H1 (cell line): ENCODE measurements around the gene OR5H15. TPM values are rescaled to one million over a fixed set of nuclear protein-coding genes. Genes with fewer than 3 reads are reported as not detected.

Source experiments
- CTCF ChIA-PET: fragments of 300-600 bp; sonication (Branson Sonifier 250); formaldehyde crosslinking; loops from one replicate; lab custom pipeline; 2021; ENCODE audit not compliant: partially characterized antibody; lab: Charles Lee
- POLR2A ChIA-PET: fragments of 300-600 bp; sonication (Branson Sonifier 250); formaldehyde crosslinking; loops from one replicate; lab custom pipeline; 2021; ENCODE audit warnings: inconsistent platforms; ENCODE audit not compliant: partially characterized antibody; lab: Charles Lee
- DNase-seq, 2 experiments: peaks; one replicate each; pipeline versions ENCODE4 v3.0.0 to v3.0.0-alpha.2; 2010 to 2022; ENCODE audit warnings: low spot score in 2 of 2, low read depth in 1 of 2, mixed read lengths in 1 of 2
- FAIRE-seq: peaks from 2 replicates; lab custom pipeline; 2011; peaks lifted over from hg19 to GRCh38; lab: Jason Lieb, UNC
- H2AFZ ChIP-seq: 2 replicates; pipeline ENCODE4 v1.8.1; 2012; ENCODE audit warnings: low read length, inconsistent platforms
- H2AK5ac ChIP-seq: 2 replicates; pipeline ENCODE4 v1.6.1; 2013; ENCODE audit warnings: low read depth, low read length
- H2BK120ac ChIP-seq: replicated peaks from 2 replicates; pipeline ENCODE3; 2013; ENCODE audit warnings: low read depth, low read length, inconsistent platforms
- H2BK12ac ChIP-seq: 2 replicates; pipeline ENCODE4 v1.6.1; 2013; ENCODE audit warnings: low read depth, low read length
- H2BK15ac ChIP-seq: 2 replicates; pipeline ENCODE4 v1.6.1; 2013; ENCODE audit warnings: low read length
- H2BK20ac ChIP-seq: 2 replicates; pipeline ENCODE4 v1.6.1; 2013; ENCODE audit warnings: low read length
- H2BK5ac ChIP-seq: 2 replicates; pipeline ENCODE4 v1.6.1; 2013; ENCODE audit warnings: low read depth, low read length
- H3K14ac ChIP-seq: 2 replicates; pipeline ENCODE4 v1.6.1; 2013; ENCODE audit warnings: inconsistent platforms; ENCODE audit not compliant: insufficient read length
- H3K18ac ChIP-seq: 2 replicates; pipeline ENCODE4 v1.6.1; 2013; ENCODE audit warnings: low read length; ENCODE audit errors: extremely low read depth
- H3K23ac ChIP-seq: 2 replicates; pipeline ENCODE4 v1.6.1; 2013; ENCODE audit warnings: inconsistent platforms; ENCODE audit not compliant: insufficient read length
- H3K23me2 ChIP-seq: 2 replicates; pipeline ENCODE4 v1.6.1; 2013; ENCODE audit warnings: low read depth, low read length
- H3K27ac ChIP-seq: 2 replicates; pipeline ENCODE4 v1.6.1; 2011; ENCODE audit warnings: low read depth, low read length, inconsistent platforms
- H3K27me3 ChIP-seq, 4 experiments: replicated peaks in 1 of 4; 1 replicate in 1 of 4; 2 replicates in 3 of 4; pipeline versions ENCODE4 v1.6.1 to v1.8.1; 2011 to 2013; ENCODE audit warnings: low read length in 3 of 4, mild to moderate bottlenecking in 3 of 4, inconsistent platforms in 2 of 4, mixed read lengths in 2 of 4, moderate library complexity in 1 of 4; ENCODE audit not compliant: control insufficient read depth in 3 of 4, insufficient read depth in 3 of 4; ENCODE audit errors: extremely low read depth in 1 of 4
- H3K36me3 ChIP-seq, 4 experiments: 2 replicates each; pipeline versions ENCODE4 v1.6.1 to v1.8.1; 2011 to 2013; ENCODE audit warnings: mild to moderate bottlenecking in 4 of 4, low read length in 3 of 4, moderate library complexity in 2 of 4, control low read depth in 1 of 4, inconsistent platforms in 1 of 4; ENCODE audit not compliant: insufficient read depth in 4 of 4, control insufficient read depth in 2 of 4
- H3K4ac ChIP-seq: replicated peaks from 2 replicates; pipeline ENCODE3; 2013; ENCODE audit warnings: low read length, low read depth, mixed read lengths, inconsistent platforms; ENCODE audit not compliant: insufficient read length
- H3K4me1 ChIP-seq, 4 experiments: replicated peaks in 1 of 4; 1 replicate in 1 of 4; 2 replicates in 3 of 4; pipeline versions ENCODE4 v1.6.1 to v1.8.1; 2011 to 2013; ENCODE audit warnings: low read length in 3 of 4, inconsistent platforms in 2 of 4, mixed read lengths in 1 of 4; ENCODE audit not compliant: insufficient read depth in 4 of 4, control insufficient read depth in 3 of 4
- H3K4me2 ChIP-seq, 2 experiments: 2 replicates each; pipeline versions ENCODE4 v1.6.1 to v1.8.1; 2011 to 2013; ENCODE audit warnings: low read depth in 2 of 2, low read length in 2 of 2, control low read depth in 1 of 2, inconsistent platforms in 1 of 2, mild to moderate bottlenecking in 1 of 2; ENCODE audit not compliant: insufficient read depth in 1 of 2
- H3K4me3 ChIP-seq, 4 experiments: fragments of 200-600, 300-600 bp in 1 of 4; sonication (generic), shearing (Covaris generic), sonication (Bioruptor Twin) in 1 of 4; 2 replicates each; pipeline versions ENCODE4 v1.5.1 to v1.8.1; 2011 to 2016; ENCODE audit warnings: low read length in 4 of 4, low read depth in 3 of 4, control low read depth in 2 of 4, inconsistent platforms in 2 of 4, mild to moderate bottlenecking in 2 of 4, mixed read lengths in 1 of 4, moderate library complexity in 1 of 4; ENCODE audit not compliant: insufficient read depth in 2 of 4; ENCODE audit errors: extremely low read depth in 1 of 4
- H3K56ac ChIP-seq: replicated peaks from 2 replicates; pipeline ENCODE3; 2013; ENCODE audit warnings: low read depth, mild to moderate bottlenecking, mixed read lengths, low read length, inconsistent platforms; ENCODE audit not compliant: insufficient read length
- H3K79me1 ChIP-seq: 2 replicates; pipeline ENCODE4 v1.6.1; 2013; ENCODE audit warnings: low read depth, low read length, control low read depth
- H3K79me2 ChIP-seq, 2 experiments: 2 replicates each; pipeline versions ENCODE4 v1.6.1 to v1.8.1; 2012 to 2013; ENCODE audit warnings: low read length in 2 of 2, mild to moderate bottlenecking in 2 of 2, inconsistent platforms in 1 of 2; ENCODE audit not compliant: insufficient read depth in 2 of 2, control insufficient read depth in 1 of 2
- H3K9ac ChIP-seq, 4 experiments: replicated peaks in 1 of 4; 1 replicate in 1 of 4; 2 replicates in 3 of 4; pipeline versions ENCODE4 v1.6.1 to v1.8.1; 2011 to 2013; ENCODE audit warnings: low read depth in 3 of 4, low read length in 3 of 4, control low read depth in 2 of 4, mild to moderate bottlenecking in 2 of 4, moderate library complexity in 2 of 4, inconsistent platforms in 1 of 4; ENCODE audit errors: extremely low read depth in 1 of 4
- H3K9me3 ChIP-seq, 2 experiments: 2 replicates each; pipeline versions ENCODE4 v1.6.1 to v1.8.1; 2012 to 2013; ENCODE audit warnings: mild to moderate bottlenecking in 2 of 2, moderate library complexity in 2 of 2, control low read depth in 1 of 2, inconsistent platforms in 1 of 2, low read depth in 1 of 2, low read length in 1 of 2, mixed read lengths in 1 of 2; ENCODE audit not compliant: insufficient read depth in 2 of 2
- H4K20me1 ChIP-seq, 2 experiments: replicated peaks in 1 of 2; 2 replicates each; pipeline versions ENCODE3 to v1.8.1; 2011 to 2013; ENCODE audit warnings: inconsistent platforms in 2 of 2, low read length in 2 of 2, mild to moderate bottlenecking in 1 of 2; ENCODE audit not compliant: insufficient read depth in 2 of 2, control insufficient read depth in 1 of 2
- H4K5ac ChIP-seq: 2 replicates; pipeline ENCODE4 v1.6.1; 2013; ENCODE audit warnings: low read length, low read depth, mixed read lengths, inconsistent platforms; ENCODE audit not compliant: insufficient read length
- H4K8ac ChIP-seq: 2 replicates; pipeline ENCODE4 v1.8.0; 2013; ENCODE audit warnings: mild to moderate bottlenecking, moderate library complexity, low read length, inconsistent platforms; ENCODE audit not compliant: insufficient read depth; ENCODE audit errors: extremely low read depth
- H4K91ac ChIP-seq: replicated peaks from 2 replicates; pipeline ENCODE3; 2013; ENCODE audit warnings: low read length, mixed read lengths, inconsistent platforms; ENCODE audit not compliant: insufficient read length
- BRCA1 ChIP-seq: IDR thresholded peaks from 2 replicates; pipeline ENCODE4 v1.6.1; 2012; ENCODE audit warnings: low read depth, low read length, improper control_type of control experiment
- CTBP2 ChIP-seq: IDR thresholded peaks from 2 replicates; pipeline ENCODE4 v1.7.0; 2011; ENCODE audit warnings: borderline replicate concordance, mild to moderate bottlenecking, moderate library complexity, mixed read lengths, low read length; ENCODE audit not compliant: insufficient read depth, insufficient read length
- KDM1A ChIP-seq: fragments of 200-600, 300-600 bp; sonication (generic); IDR thresholded peaks from 2 replicates; pipeline ENCODE4 v1.7.1; 2016; ENCODE audit warnings: mild to moderate bottlenecking, low read length, borderline replicate concordance
- KDM4A ChIP-seq: IDR thresholded peaks from one replicate; pipeline ENCODE4 v1.7.1; 2012; ENCODE audit warnings: low read depth, mild to moderate bottlenecking, moderate library complexity, low read length, inconsistent platforms; ENCODE audit not compliant: severe bottlenecking
- NANOG ChIP-seq: IDR thresholded peaks from 2 replicates; pipeline ENCODE4 v1.6.1; 2011; ENCODE audit warnings: low read length, low read depth, mild to moderate bottlenecking, inconsistent platforms; ENCODE audit not compliant: insufficient read depth, poor library complexity, severe bottlenecking
- RBBP5 ChIP-seq: IDR thresholded peaks from 2 replicates; pipeline ENCODE4 v1.7.1; 2012; ENCODE audit warnings: low read depth, mild to moderate bottlenecking, inconsistent platforms, low read length, moderate library complexity, borderline replicate concordance
- RFX5 ChIP-seq: IDR thresholded peaks from 2 replicates; pipeline ENCODE4 v1.6.1; 2011; ENCODE audit warnings: low read depth, low read length, improper control_type of control experiment, borderline replicate concordance
- RNF2 ChIP-seq: fragments of 200-900, 300-1000 bp; sonication (generic); IDR thresholded peaks from 2 replicates; pipeline ENCODE4 v1.7.1; 2016; ENCODE audit warnings: borderline replicate concordance, low read depth, mild to moderate bottlenecking, antibody characterized with exemption, low read length; ENCODE audit not compliant: poor library complexity, severe bottlenecking; ENCODE audit errors: missing control alignments
- SAP30 ChIP-seq: fragments of 300-600 bp; sonication (generic); IDR thresholded peaks from 2 replicates; pipeline ENCODE4 v1.7.1; 2012; ENCODE audit warnings: low read length, moderate library complexity, mild to moderate bottlenecking, inconsistent platforms; ENCODE audit not compliant: insufficient read depth, insufficient replicate concordance
- SIX5 ChIP-seq: IDR thresholded peaks from 2 replicates; pipeline ENCODE4 v1.6.1; 2011; ENCODE audit warnings: mild to moderate bottlenecking, low read depth, low read length
- SP2 ChIP-seq: IDR thresholded peaks from 2 replicates; pipeline ENCODE4 v1.6.1; 2012; ENCODE audit warnings: mild to moderate bottlenecking, low read length, inconsistent platforms
- WGBS, 2 experiments: shearing (Covaris generic) in 1 of 2; methylation state at CpG; one replicate each; pipeline versions ENCODE4 v1.1.6 to v1.1.7; 2013 to 2015; ENCODE audit warnings: low lambda C conversion rate in 2 of 2, mixed read lengths in 2 of 2, inconsistent platforms in 1 of 2, low coverage in 1 of 2, missing lambda C conversion rate in 1 of 2; ENCODE audit not compliant: insufficient replicate concordance in 2 of 2, insufficient coverage in 1 of 2, insufficient read length in 1 of 2; ENCODE audit errors: extremely low coverage in 1 of 2, missing lambda C conversion rate in 1 of 2; 5-methylcytosine and 5-hydroxymethylcytosine counted together
- long read RNA-seq, 2 experiments: library from RNA in 1 of 2; library from capped mRNA in 1 of 2; stranded (forward); transcript quantifications; one replicate each; pipeline ENCODE4 v2.0.0, GENCODE V29; 2021; ENCODE audit warnings: inconsistent platforms in 1 of 2
- polyA minus RNA-seq, 3 experiments: library from RNA; depleted of rRNA, polyadenylated mRNA; stranded (reverse); fragments of >200 nt; gene quantifications; 1 replicate in 2 of 3; 2 replicates in 1 of 3; pipeline ENCODE4 v1.2.3, GENCODE V29; 2011
- polyA plus RNA-seq, 7 experiments: library from polyadenylated mRNA; depleted of rRNA in 3 of 7; stranded (reverse) in 5 of 7; unstranded in 2 of 7; fragments of >200 nt in 5 of 7; fragments of 200-250 nt in 2 of 7; gene quantifications; 1 replicate in 5 of 7; 2 replicates in 1 of 7; 4 replicates in 1 of 7; pipeline versions ENCODE4 v1.2.1 to v1.2.3, GENCODE V29; 2011 to 2013; ENCODE audit warnings: missing spikeins in 2 of 7, mixed read lengths in 2 of 7
- total RNA-seq: library from RNA; stranded (reverse); fragmentation: NEBNext Ultra II Directional; extraction: Animal tissue kit (Norgen Biotek cat#: 25700); gene quantifications from 2 replicates; pipeline ENCODE4 v1.2.1, GENCODE V29; 2021

OR5H15 gene
- total RNA-seq (not detected in 2 replicates), polyA plus RNA-seq (2011; rRNA removed) (not detected in 2 replicates), polyA minus RNA-seq (2011; rRNA and poly(A)+ RNA removed) (not detected in 2 replicates)
- not detected for polyA plus RNA-seq (2011; cell fraction: cytosol; rRNA removed)
- not detected for polyA plus RNA-seq (2011; cell fraction: nucleus; rRNA removed)
- not detected in 4 replicates for polyA plus RNA-seq (2012, experiment 1 of 2)
- not detected for polyA plus RNA-seq (2012, experiment 2 of 2)
- not detected for polyA plus RNA-seq (2013, experiment 1 of 2)
- polyA plus RNA-seq (2013, experiment 2 of 2): not detected
- not detected for polyA minus RNA-seq (2011; cell fraction: cytosol; rRNA and poly(A)+ RNA removed)
- polyA minus RNA-seq (2011; cell fraction: nucleus; rRNA and poly(A)+ RNA removed): not detected
- long read RNA-seq, experiment 1: 0 reads
- long read RNA-seq, experiment 2: 0 reads

- ChIA-PET POLR2A (no interaction called here), CTCF (interaction anchor here (1.2 kb wide), 1 partner anchor 163 kb away, joined by 3 read pairs; no protein-coding TSS in a partner anchor)
- H3K4ac ChIP-seq: no peak within 1 kb of the TSS
- no peak within 1 kb of the TSS for H4K91ac ChIP-seq
- DNase-seq: no peak
- no peak within 1 kb of the TSS for H4K5ac ChIP-seq
- H3K14ac ChIP-seq: no peak within 1 kb of the TSS
- no peak within 1 kb of the TSS for H2BK15ac ChIP-seq
- 96% methylated on average over 3 of the region's 3 CpGs; no CpG with 5 or more reads in 1 of the 2 experiments for WGBS, 2 experiments
- no peak within 1 kb of the TSS for H2AFZ ChIP-seq
- H3K79me2 ChIP-seq: no peaks in the 10 kb centered on the region
- H3K27ac ChIP-seq: no peak within 1 kb of the TSS
- no peaks in the 10 kb centered on the region for H3K36me3 ChIP-seq
- no peak within 1 kb of the TSS for H3K23ac ChIP-seq
- no peak for FAIRE-seq
- H3K9me3 ChIP-seq: no peaks in the 10 kb centered on the region
- H3K79me1 ChIP-seq: no peaks in the 10 kb centered on the region
- H3K23me2 ChIP-seq: no peaks in the 10 kb centered on the region
- H2AK5ac ChIP-seq: no peak within 1 kb of the TSS
- no peak within 1 kb of the TSS for H3K4me3 ChIP-seq
- no peak within 1 kb of the TSS for H2BK12ac ChIP-seq
- H4K20me1 ChIP-seq: no peaks in the 10 kb centered on the region
- H3K4me1 ChIP-seq: no peaks in the 10 kb centered on the region
- H2BK20ac ChIP-seq: no peak within 1 kb of the TSS
- H3K4me2 ChIP-seq: no peak within 1 kb of the TSS
- no peak within 1 kb of the TSS for H2BK120ac ChIP-seq
- H3K9ac ChIP-seq: no peak within 1 kb of the TSS
- H3K27me3 ChIP-seq: no peaks in the 10 kb centered on the region
- H4K8ac ChIP-seq: no peak within 1 kb of the TSS
- no peak within 1 kb of the TSS for H2BK5ac ChIP-seq
- no peak within 1 kb of the TSS for H3K56ac ChIP-seq
- H3K18ac ChIP-seq: no peak within 1 kb of the TSS
- TF ChIP-seq RBBP5 (no peak), KDM4A (no peak), BRCA1 (no peak), NANOG (no peak), SAP30 (no peak), RNF2 (no peak), CTBP2 (no peak), KDM1A (no peak), SIX5 (no peak), SP2 (no peak), RFX5 (no peak)
These were observed at the start of gene OR5H15 for GRCh38 chr3:98166396-98166795. Gene OR5H15 (plus strand): TSS chr3:98166696. CDS start chr3:98168700, 2,004 bp downstream.
